Caco-2 (cell line): ENCODE data around the gene GPR137. TPM values are rescaled to one million over a fixed set of nuclear protein-coding genes. Genes with fewer than 3 reads are reported as not detected.

Experiments
- BruUV-seq: library from RNA; stranded (reverse); fragments of 400-500 nt; replicated peaks from 2 replicates; lab custom pipeline; 2021; lab: Mats Ljungman, UMichigan
- CTCF ChIA-PET: fragments of 300-600 bp; sonication (Branson Sonifier 250); formaldehyde crosslinking; loops from one replicate; lab custom pipeline; 2022; ENCODE audit warnings: antibody characterized with exemption; lab: Charles Lee
- POLR2A ChIA-PET: fragments of 300-600 bp; sonication (Branson Sonifier 250); formaldehyde crosslinking; loops from one replicate; lab custom pipeline; 2022; ENCODE audit warnings: antibody characterized with exemption; lab: Charles Lee
- DNase-seq, 2 experiments: peaks; one replicate each; pipeline versions ENCODE4 v3.0.0 to v3.0.0-alpha.2; 2020 to 2022
- H3K27me3 ChIP-seq: replicated peaks from 2 replicates; pipeline ENCODE4 v1.6.0; 2011; ENCODE audit warnings: low read length; ENCODE audit not compliant: control insufficient read depth, insufficient read depth
- H3K36me3 ChIP-seq: 2 replicates; pipeline ENCODE4 v1.5.1; 2011; ENCODE audit warnings: low read length; ENCODE audit not compliant: control insufficient read depth, insufficient read depth
- H3K4me1 ChIP-seq: fragments of 250-450 bp; sonication (Bioruptor Pico); 2 replicates; pipeline ENCODE4 v1.5.1; 2020; ENCODE audit warnings: mild to moderate bottlenecking
- H3K4me3 ChIP-seq: 2 replicates; pipeline ENCODE4 v1.5.1; 2011; ENCODE audit warnings: low read depth, mild to moderate bottlenecking, control low read depth, low read length
- H3K9me3 ChIP-seq: fragments of 250-450 bp; sonication (Bioruptor Pico); 2 replicates; pipeline ENCODE4 v1.5.1; 2020; ENCODE audit warnings: mild to moderate bottlenecking, moderate library complexity
- H3K27ac Mint-ChIP-seq: one replicate; pipeline ENCODE4 v1.8.0; 2022; ENCODE audit warnings: mixed read lengths; ENCODE audit not compliant: unreplicated experiment
- H3K27me3 Mint-ChIP-seq: one replicate; pipeline ENCODE4 v1.8.0; 2022; ENCODE audit warnings: mixed read lengths; ENCODE audit not compliant: insufficient read depth, unreplicated experiment
- H3K36me3 Mint-ChIP-seq: one replicate; pipeline ENCODE4 v1.8.0; 2022; ENCODE audit warnings: mild to moderate bottlenecking, mixed read lengths; ENCODE audit not compliant: insufficient read depth, unreplicated experiment
- H3K4me1 Mint-ChIP-seq: one replicate; pipeline ENCODE4 v1.8.0; 2022; ENCODE audit warnings: low read depth, mixed read lengths; ENCODE audit not compliant: unreplicated experiment
- H3K4me3 Mint-ChIP-seq: one replicate; pipeline ENCODE4 v1.8.0; 2022; ENCODE audit warnings: mild to moderate bottlenecking, moderate library complexity, mixed read lengths; ENCODE audit not compliant: unreplicated experiment
- H3K9me3 Mint-ChIP-seq: one replicate; pipeline ENCODE4 v1.8.0; 2022; ENCODE audit warnings: mixed read lengths; ENCODE audit not compliant: unreplicated experiment
- intact Hi-C: fragments of 100-400 bp; cut with micrococcal nuclease; formaldehyde crosslinking; loops from one replicate; pipeline ENCODE4 v1.10.0; 2022; ENCODE audit not compliant: unreplicated experiment
- total RNA-seq: library from RNA; stranded (reverse); gene quantifications from 2 replicates; pipeline ENCODE4 v1.2.3, GENCODE V29; 2022
- TF ChIP-seq, protein P1 (sequence below), 2 experiments: fragments of 200-600 bp in 1 of 2; IDR thresholded peaks; 1 replicate in 1 of 2; 2 replicates in 1 of 2; pipeline versions ENCODE4 v1.5.1 to v1.8.0; 2011 to 2022; ENCODE audit warnings: antibody characterized with exemption in 1 of 2, control low read depth in 1 of 2, inconsistent platforms in 1 of 2, low read depth in 1 of 2, low read length in 1 of 2, mild to moderate bottlenecking in 1 of 2, moderate library complexity in 1 of 2; ENCODE audit not compliant: insufficient read depth in 1 of 2, severe bottlenecking in 1 of 2, unreplicated experiment in 1 of 2

Gene GPR137
- total RNA-seq, 1 experiment from 2014 or later = 58.5 TPM

GRCh38 chr11:64338716-64339115 is 53.1 kb downstream of the GPR137 start:
- no TSS peak for BruUV-seq
- Mint-ChIP-seq H3K27ac (no peak overlapping the region), H3K36me3 (peaks cover 4% of the 10 kb centered on the region), H3K4me1 (peaks cover 12% of the 10 kb centered on the region), H3K27me3 (no peaks in the 10 kb centered on the region), H3K9me3 (no peaks in the 10 kb centered on the region), H3K4me3 (no peak overlapping the region)
- TF ChIP-seq, protein P1, sequence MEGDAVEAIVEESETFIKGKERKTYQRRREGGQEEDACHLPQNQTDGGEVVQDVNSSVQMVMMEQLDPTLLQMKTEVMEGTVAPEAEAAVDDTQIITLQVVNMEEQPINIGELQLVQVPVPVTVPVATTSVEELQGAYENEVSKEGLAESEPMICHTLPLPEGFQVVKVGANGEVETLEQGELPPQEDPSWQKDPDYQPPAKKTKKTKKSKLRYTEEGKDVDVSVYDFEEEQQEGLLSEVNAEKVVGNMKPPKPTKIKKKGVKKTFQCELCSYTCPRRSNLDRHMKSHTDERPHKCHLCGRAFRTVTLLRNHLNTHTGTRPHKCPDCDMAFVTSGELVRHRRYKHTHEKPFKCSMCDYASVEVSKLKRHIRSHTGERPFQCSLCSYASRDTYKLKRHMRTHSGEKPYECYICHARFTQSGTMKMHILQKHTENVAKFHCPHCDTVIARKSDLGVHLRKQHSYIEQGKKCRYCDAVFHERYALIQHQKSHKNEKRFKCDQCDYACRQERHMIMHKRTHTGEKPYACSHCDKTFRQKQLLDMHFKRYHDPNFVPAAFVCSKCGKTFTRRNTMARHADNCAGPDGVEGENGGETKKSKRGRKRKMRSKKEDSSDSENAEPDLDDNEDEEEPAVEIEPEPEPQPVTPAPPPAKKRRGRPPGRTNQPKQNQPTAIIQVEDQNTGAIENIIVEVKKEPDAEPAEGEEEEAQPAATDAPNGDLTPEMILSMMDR (IDR thresholded peaks at IDR 0.05; ENCODE audit: insufficient read depth in 1 of 2, low read depth in 1 of 2, low read length in 1 of 2, severe bottlenecking in 1 of 2, unreplicated experiment in 1 of 2) = no peak
- intact Hi-C loops = no loop called here
- no peaks in the 10 kb centered on the region for H3K9me3 ChIP-seq
- H3K4me3 ChIP-seq = no peak overlapping the region
- ChIA-PET CTCF (interaction anchor here (0.7 to 1.9 kb wide), 4 partner anchors 16 to 860 kb away, joined by 3 to 7 read pairs (median 5); partner anchors contain the start of gene PRDX5), POLR2A (interaction anchor here (0.6 kb wide), 1 partner anchor 13 kb away, joined by 3 read pairs; no protein-coding TSS in a partner anchor)
- peaks cover 5% of the 10 kb centered on the region; the same call in 1 of the 2 replicates for H3K4me1 ChIP-seq
- H3K27me3 ChIP-seq = no peaks in the 10 kb centered on the region
- DNase-seq = no peak
- no peaks in the 10 kb centered on the region for H3K36me3 ChIP-seq

Other genes with a start within 250 kb of the GPR137 start
- gene FLRT1, start 249.9 kb upstream of the GPR137 start, total RNA-seq = 0.14 and 0.39 TPM in 2 replicates
- 24.0 and 29.6 TPM in 2 replicates for gene MACROD1, start 119.7 kb upstream of the GPR137 start, total RNA-seq
- gene STIP1, start 99.7 kb upstream of the GPR137 start, total RNA-seq = 293 and 297 TPM in 2 replicates
- 3.3 and 4.3 TPM in 2 replicates for gene FERMT3, start 79.1 kb upstream of the GPR137 start, total RNA-seq
- gene TRPT1, start 59.7 kb upstream of the GPR137 start, total RNA-seq = 32.1 and 36.8 TPM in 2 replicates
- 31.9 and 33.4 TPM in 2 replicates for gene NUDT22, start 59.6 kb upstream of the GPR137 start, total RNA-seq
- gene DNAJC4, start 55.3 kb upstream of the GPR137 start, total RNA-seq = 22.3 and 22.9 TPM in 2 replicates
- gene VEGFB, start 51.3 kb upstream of the GPR137 start, total RNA-seq = 60.6 and 61.7 TPM in 2 replicates
- 70.2 and 76.8 TPM in 2 replicates for gene FKBP2, start 44.8 kb upstream of the GPR137 start, total RNA-seq
- gene PPP1R14B, start 38.9 kb upstream of the GPR137 start, total RNA-seq = 162 and 185 TPM in 2 replicates
- 37.5 and 40.6 TPM in 2 replicates for gene PLCB3, start 34.3 kb upstream of the GPR137 start, total RNA-seq
- 50.5 and 51.6 TPM in 2 replicates for gene BAD, start 1.2 kb upstream of the GPR137 start, total RNA-seq
- not detected in 2 replicates for gene KCNK4, start 5.5 kb downstream of the GPR137 start, total RNA-seq
- gene CATSPERZ, start 14.5 kb downstream of the GPR137 start, total RNA-seq = 12.8 and 16.7 TPM in 2 replicates
- gene ESRRA, start 19.7 kb downstream of the GPR137 start, total RNA-seq = 66.9 and 71.7 TPM in 2 replicates
- 235 and 246 TPM in 2 replicates for gene TRMT112, start 31.7 kb downstream of the GPR137 start, total RNA-seq
- 269 and 306 TPM in 2 replicates for gene PRDX5, start 32.3 kb downstream of the GPR137 start, total RNA-seq
- gene CCDC88B, start 54.4 kb downstream of the GPR137 start, total RNA-seq = 3.6 and 3.9 TPM in 2 replicates
- gene RPS6KA4, start 73.3 kb downstream of the GPR137 start, total RNA-seq = 95.7 and 98.6 TPM in 2 replicates